HG03045 (cell line): Measurements from ENCODE around the gene IL1RAPL1.

Experiments
- ATAC-seq: cut with Tn5 transposase; IDR thresholded peaks from one replicate; pipeline ENCODE4 v1.9.1; 2021; ENCODE audit warnings: mild to moderate bottlenecking, moderate library complexity; ENCODE audit not compliant: unreplicated experiment

The IL1RAPL1 gene

GRCh38 chrX:29699239-29699638 is 1112.0 kb downstream of the IL1RAPL1 start:
- no peak for ATAC-seq

- ATAC-seq, result no peak
Measured at GRCh38 chrX:29707088-29707487, 1119.8 kb downstream of the IL1RAPL1 start.

GRCh38 chrX:29721152-29721551 is 1133.9 kb downstream of the IL1RAPL1 start:
- no peak for ATAC-seq

GRCh38 chrX:29724316-29724715 is 1137.1 kb downstream of the IL1RAPL1 start:
- no peak for ATAC-seq

- no peak for ATAC-seq
Measured at GRCh38 chrX:29726811-29727210, 1139.6 kb downstream of the IL1RAPL1 start.

GRCh38 chrX:29728639-29729038 is 1141.4 kb downstream of the IL1RAPL1 start:
- ATAC-seq, result no peak

- no peak for ATAC-seq
Measured at GRCh38 chrX:29744966-29745365, 1157.7 kb downstream of the IL1RAPL1 start.

- no peak for ATAC-seq
Measured at GRCh38 chrX:29746326-29746725, 1159.1 kb downstream of the IL1RAPL1 start.

- no peak for ATAC-seq
Measured at GRCh38 chrX:29762006-29762405, 1174.8 kb downstream of the IL1RAPL1 start.

- no peak for ATAC-seq
Measured at GRCh38 chrX:29775890-29776289, 1188.6 kb downstream of the IL1RAPL1 start.

GRCh38 chrX:29787656-29788055 is 1200.4 kb downstream of the IL1RAPL1 start:
- no peak for ATAC-seq

- ATAC-seq, result no peak
Measured at GRCh38 chrX:29788991-29789699, 1201.9 kb downstream of the IL1RAPL1 start.

GRCh38 chrX:29792335-29792734 is 1205.1 kb downstream of the IL1RAPL1 start:
- no peak for ATAC-seq

- ATAC-seq, result no peak
Measured at GRCh38 chrX:29797156-29797555, 1209.9 kb downstream of the IL1RAPL1 start.

GRCh38 chrX:29798469-29798868 is 1211.2 kb downstream of the IL1RAPL1 start:
- ATAC-seq, result no peak

GRCh38 chrX:29813174-29813573 is 1225.9 kb downstream of the IL1RAPL1 start:
- ATAC-seq, result no peak

- ATAC-seq, result no peak
Measured at GRCh38 chrX:29824176-29824906, 1237.1 kb downstream of the IL1RAPL1 start.

- no peak for ATAC-seq
Measured at GRCh38 chrX:29826742-29827141, 1239.5 kb downstream of the IL1RAPL1 start.

GRCh38 chrX:29834311-29834710 is 1247.1 kb downstream of the IL1RAPL1 start:
- no peak for ATAC-seq

- no peak for ATAC-seq
Measured at GRCh38 chrX:29834764-29835163, 1247.5 kb downstream of the IL1RAPL1 start.

- no peak for ATAC-seq
Measured at GRCh38 chrX:29841750-29842149, 1254.5 kb downstream of the IL1RAPL1 start.

GRCh38 chrX:29842552-29842951 is 1255.3 kb downstream of the IL1RAPL1 start:
- no peak for ATAC-seq
